Breast epithelium (tissue), 4 donors: ENCODE data around the gene CCDC102A. TPM values are rescaled to one million over a fixed set of nuclear protein-coding genes. Genes with fewer than 3 reads are reported as not detected.

Source experiments
- DNase-seq, 2 donors: peaks; one replicate each; pipeline ENCODE4 v3.0.0-alpha.2; 2019; ENCODE audit warnings: low spot score in 2 of 2
- H3K27ac ChIP-seq, 2 donors: fragments of 200-600 bp; sonication (generic) in 1 of 2; one replicate each; pipeline ENCODE4 v1.5.1; 2016 to 2019; ENCODE audit warnings: mild to moderate bottlenecking in 1 of 2
- H3K27me3 ChIP-seq, 2 donors: fragments of 200-600 bp; sonication (generic) in 1 of 2; one replicate each; pipeline versions ENCODE4 v1.5.1 to v1.6.0; 2017 to 2019; ENCODE audit warnings: control low read depth in 1 of 2, mild to moderate bottlenecking in 1 of 2
- H3K36me3 ChIP-seq: fragments of 200-600 bp; one replicate; pipeline ENCODE4 v1.5.1; 2019
- H3K4me1 ChIP-seq, 2 donors: fragments of 200-600 bp; sonication (generic); one replicate each; pipeline ENCODE4 v1.5.1; 2016 to 2019; ENCODE audit warnings: control low read depth in 1 of 2
- H3K4me3 ChIP-seq, 3 donors: fragments of 200-600 bp; sonication (generic); 1 replicate in 2 of 3; 2 replicates in 1 of 3; pipeline ENCODE4 v1.5.1; 2016 to 2019; ENCODE audit warnings: mild to moderate bottlenecking in 3 of 3, moderate library complexity in 2 of 3
- H3K9me3 ChIP-seq, 2 donors: fragments of 200-600 bp; sonication (generic) in 1 of 2; one replicate each; pipeline ENCODE4 v1.5.1; 2016 to 2019; ENCODE audit warnings: control low read depth in 1 of 2
- CTCF ChIP-seq, 3 donors: fragments of 450-650 bp; IDR thresholded peaks; one replicate each; pipeline ENCODE4 v1.5.1; 2016 to 2017; ENCODE audit warnings: antibody characterized with exemption in 3 of 3, mild to moderate bottlenecking in 3 of 3, moderate library complexity in 3 of 3
- POLR2A ChIP-seq: fragments of 450-650 bp; IDR thresholded peaks from one replicate; pipeline ENCODE4 v1.6.1; 2016; ENCODE audit warnings: antibody characterized with exemption, mild to moderate bottlenecking, moderate library complexity
- POLR2AphosphoS5 ChIP-seq, 3 donors: sonication (generic); formaldehyde crosslinking; IDR thresholded peaks; one replicate each; pipeline ENCODE4 v1.6.1; 2017; ENCODE audit warnings: antibody characterized with exemption in 3 of 3
- intact Hi-C: fragments of 100-400 bp; cut with DNase I; formaldehyde crosslinking; loops from one replicate; pipeline ENCODE4 v1.15.1; 2023; ENCODE audit warnings: low total_unique reads
- total RNA-seq, 3 donors: library from RNA; depleted of rRNA; stranded (reverse); fragments of >200 nt; gene quantifications; one replicate each; pipeline ENCODE4 v1.1.0, GENCODE V29; 2016

Gene CCDC102A
- total RNA-seq, 3 donors from 2014 or later: 6.7 to 15.1 (median 12.1) TPM

- H3K9me3 ChIP-seq: no peaks in the 10 kb centered on the region
- no peaks in the 10 kb centered on the region for H3K27me3 ChIP-seq
- no peak overlapping the region for H3K4me3 ChIP-seq
- no peak for DNase-seq
- no peak for TF ChIP-seq POLR2A
- no peak for TF ChIP-seq POLR2AphosphoS5 (IDR thresholded peaks at IDR 0.05)
- TF ChIP-seq CTCF (IDR thresholded peaks at IDR 0.05): no peak
- H3K4me1 ChIP-seq: no peaks in the 10 kb centered on the region
- intact Hi-C loops: no loop called here
- H3K36me3 ChIP-seq: no peaks in the 10 kb centered on the region
- H3K27ac ChIP-seq: no peak overlapping the region
Observed at GRCh38 chr16:57497121-57497520, 39.2 kb downstream of the CCDC102A start.

GRCh38 chr16:57493767-57494166 lies 42.6 kb downstream of the CCDC102A start:
- Histone ChIP-seq H3K27me3 (no peaks in the 10 kb centered on the region), H3K4me3 (no peak overlapping the region), H3K4me1 (no peaks in the 10 kb centered on the region), H3K36me3 (no peaks in the 10 kb centered on the region), H3K9me3 (no peaks in the 10 kb centered on the region), H3K27ac (no peak overlapping the region)
- DNase-seq: no peak
- intact Hi-C loops: no loop called here
- TF ChIP-seq POLR2A (no peak), CTCF (IDR thresholded peaks at IDR 0.05) (no peak), POLR2AphosphoS5 (IDR thresholded peaks at IDR 0.05) (no peak)

GRCh38 chr16:57489229-57489628 lies 47.1 kb downstream of the CCDC102A start:
- Histone ChIP-seq H3K4me1 (peaks cover 0 to 7% of the 10 kb centered on the region in 2 donors), H3K4me3 (no peak overlapping the region), H3K36me3 (no peaks in the 10 kb centered on the region), H3K9me3 (no peaks in the 10 kb centered on the region), H3K27ac (no peak overlapping the region), H3K27me3 (no peaks in the 10 kb centered on the region)
- DNase-seq: no peak
- intact Hi-C loops: no loop called here
- no peak for TF ChIP-seq POLR2A
- TF ChIP-seq POLR2AphosphoS5 (IDR thresholded peaks at IDR 0.05): no peak
- no peak for TF ChIP-seq CTCF (IDR thresholded peaks at IDR 0.05)

- DNase-seq: peak in 1 of 2 donors; percentile 38
- Histone ChIP-seq H3K27me3 (no peaks in the 10 kb centered on the region), H3K4me1 (peaks cover 0 to 11% of the 10 kb centered on the region in 2 donors), H3K9me3 (no peaks in the 10 kb centered on the region), H3K36me3 (no peaks in the 10 kb centered on the region), H3K4me3 (peak overlapping the region; percentile 65 to 82 (median 79)), H3K27ac (peak overlapping the region; percentile 67 to 82)
- TF ChIP-seq CTCF (IDR thresholded peaks at IDR 0.05): no peak
- TF ChIP-seq POLR2A: no peak
- TF ChIP-seq POLR2AphosphoS5 (IDR thresholded peaks at IDR 0.05): no peak
- intact Hi-C loops: no loop called here
Observed at GRCh38 chr16:57486858-57487834, 49.2 kb downstream of the CCDC102A start.
